HEK293 (cell line): ENCODE data around the gene HHAT.

Experiments
- CTCF ChIA-PET: fragments of 350-600 bp; formaldehyde crosslinking; extraction: SDS; loops from one replicate; lab custom pipeline; 2021; ENCODE audit warnings: antibody characterized with exemption; lab: Yijun Ruan, JAX
- POLR2A ChIA-PET: fragments of 300-600 bp; formaldehyde crosslinking; extraction: SDS; loops from one replicate; lab custom pipeline; 2020; ENCODE audit warnings: antibody characterized with exemption, inconsistent platforms; lab: Yijun Ruan, JAX
- H3K27ac ChIP-seq: fragments of 200-500 bp; sonication (Bioruptor generic); 2 replicates; pipeline ENCODE4 v1.5.1; 2014; ENCODE audit warnings: low read depth, low read length, control low read depth, inconsistent platforms; ENCODE audit errors: extremely low read depth
- H3K36me3 ChIP-seq, 2 experiments: fragments of 200-500 bp in 1 of 2; sonication (Bioruptor generic) in 1 of 2; 1 replicate in 1 of 2; 2 replicates in 1 of 2; pipeline ENCODE4 v1.5.1; 2014 to 2017; ENCODE audit warnings: inconsistent platforms in 2 of 2, low read length in 2 of 2; ENCODE audit not compliant: control insufficient read depth in 2 of 2, insufficient read depth in 1 of 2
- H3K4me1 ChIP-seq: fragments of 200-500 bp; sonication (Bioruptor generic); 2 replicates; pipeline ENCODE4 v1.5.1; 2014; ENCODE audit warnings: mild to moderate bottlenecking, low read length, inconsistent platforms; ENCODE audit not compliant: control insufficient read depth, insufficient read depth
- H3K4me3 ChIP-seq: 2 replicates; pipeline ENCODE4 v1.5.1; 2011; ENCODE audit warnings: low read depth, mild to moderate bottlenecking, control low read depth, low read length, moderate library complexity
- H3K9me3 ChIP-seq: fragments of 200-500 bp; sonication (Bioruptor generic); 2 replicates; pipeline ENCODE4 v1.5.1; 2014; ENCODE audit warnings: low read depth, low read length, inconsistent platforms; ENCODE audit not compliant: control insufficient read depth, insufficient read depth
- BCL11B ChIP-seq: fragments of 450-650 bp; formaldehyde crosslinking; IDR thresholded peaks from 2 replicates; pipeline ENCODE4 v1.5.1; 2016; ENCODE audit warnings: low read depth, missing biosample characterization, missing genetic modification characterization
- BCL6B ChIP-seq: fragments of 450-650 bp; formaldehyde crosslinking; IDR thresholded peaks from 2 replicates; pipeline ENCODE4 v1.5.1; 2017; ENCODE audit warnings: missing biosample characterization, missing genetic modification characterization
- EGR2 ChIP-seq: fragments of 450-650 bp; formaldehyde crosslinking; IDR thresholded peaks from 2 replicates; pipeline ENCODE4 v1.5.1; 2016; ENCODE audit warnings: low read depth, missing biosample characterization, missing genetic modification characterization
- GLIS1 ChIP-seq: fragments of 450-650 bp; formaldehyde crosslinking; IDR thresholded peaks from 2 replicates; pipeline ENCODE4 v1.5.1; 2016; ENCODE audit warnings: missing biosample characterization, missing genetic modification characterization
- SP7 ChIP-seq: fragments of 450-650 bp; formaldehyde crosslinking; IDR thresholded peaks from 2 replicates; pipeline ENCODE4 v1.5.1; 2016; ENCODE audit warnings: missing biosample characterization, missing genetic modification characterization
- YY1 ChIP-seq: fragments of 450-650 bp; formaldehyde crosslinking; IDR thresholded peaks from 2 replicates; pipeline ENCODE4 v1.5.1; 2018; ENCODE audit warnings: missing biosample characterization, missing genetic modification characterization
- ZBTB48 ChIP-seq: fragments of 450-650 bp; formaldehyde crosslinking; IDR thresholded peaks from 2 replicates; pipeline ENCODE4 v1.5.1; 2016; ENCODE audit warnings: missing biosample characterization, missing genetic modification characterization
- ZNF138 ChIP-seq: fragments of 450-650 bp; formaldehyde crosslinking; IDR thresholded peaks from 2 replicates; pipeline ENCODE4 v1.5.1; 2016; ENCODE audit warnings: missing biosample characterization, missing genetic modification characterization, borderline replicate concordance
- ZNF16 ChIP-seq: fragments of 450-650 bp; formaldehyde crosslinking; IDR thresholded peaks from 2 replicates; pipeline ENCODE4 v1.5.1; 2016; ENCODE audit warnings: low read depth, missing biosample characterization, missing genetic modification characterization
- ZNF214 ChIP-seq: fragments of 450-650 bp; formaldehyde crosslinking; IDR thresholded peaks from 2 replicates; pipeline ENCODE4 v1.5.1; 2017; ENCODE audit warnings: missing biosample characterization, mild to moderate bottlenecking, missing genetic modification characterization, borderline replicate concordance
- ZNF239 ChIP-seq: fragments of 450-650 bp; formaldehyde crosslinking; IDR thresholded peaks from 2 replicates; pipeline ENCODE4 v1.5.1; 2016; ENCODE audit warnings: missing biosample characterization, missing genetic modification characterization
- ZNF24 ChIP-seq: fragments of 450-650 bp; formaldehyde crosslinking; IDR thresholded peaks from 2 replicates; pipeline ENCODE4 v1.5.1; 2016; ENCODE audit warnings: missing biosample characterization, missing genetic modification characterization
- ZNF266 ChIP-seq: fragments of 450-650 bp; formaldehyde crosslinking; IDR thresholded peaks from 2 replicates; pipeline ENCODE4 v1.5.1; 2016; ENCODE audit warnings: missing biosample characterization, missing genetic modification characterization, low read depth
- ZNF391 ChIP-seq: fragments of 450-650 bp; formaldehyde crosslinking; IDR thresholded peaks from 2 replicates; pipeline ENCODE4 v1.5.1; 2016; ENCODE audit warnings: low read depth, missing biosample characterization, missing genetic modification characterization, borderline replicate concordance
- ZNF529 ChIP-seq: fragments of 450-650 bp; formaldehyde crosslinking; IDR thresholded peaks from 2 replicates; pipeline ENCODE4 v1.5.1; 2017; ENCODE audit warnings: missing genetic modification characterization, missing biosample characterization; ENCODE audit not compliant: insufficient replicate concordance
- ZNF580 ChIP-seq: fragments of 450-650 bp; formaldehyde crosslinking; IDR thresholded peaks from 2 replicates; pipeline ENCODE4 v1.5.1; 2016; ENCODE audit warnings: missing biosample characterization, missing genetic modification characterization
- ZNF585B ChIP-seq: fragments of 450-650 bp; formaldehyde crosslinking; IDR thresholded peaks from 2 replicates; pipeline ENCODE4 v1.5.1; 2016; ENCODE audit warnings: missing biosample characterization, missing genetic modification characterization
- ZNF596 ChIP-seq: fragments of 450-650 bp; IDR thresholded peaks from 2 replicates; pipeline ENCODE4 v1.5.0; 2018; ENCODE audit warnings: missing biosample characterization, mild to moderate bottlenecking, missing genetic modification characterization, moderate library complexity
- ZNF610 ChIP-seq: fragments of 450-650 bp; formaldehyde crosslinking; IDR thresholded peaks from 2 replicates; pipeline ENCODE4 v1.5.1; 2016; ENCODE audit warnings: missing biosample characterization, missing genetic modification characterization, borderline replicate concordance
- ZSCAN23 ChIP-seq: fragments of 450-650 bp; formaldehyde crosslinking; IDR thresholded peaks from 2 replicates; pipeline ENCODE4 v1.5.1; 2016; ENCODE audit warnings: missing biosample characterization, missing genetic modification characterization
- TF ChIP-seq, protein P1 (sequence below): fragments of 450-650 bp; formaldehyde crosslinking; IDR thresholded peaks from 2 replicates; pipeline ENCODE4 v1.5.1; 2016; ENCODE audit warnings: missing biosample characterization, missing genetic modification characterization
- TF ChIP-seq, protein P2 (sequence below): fragments of 450-650 bp; formaldehyde crosslinking; IDR thresholded peaks from 2 replicates; pipeline ENCODE4 v1.5.1; 2016; ENCODE audit warnings: missing biosample characterization, missing genetic modification characterization
- TF ChIP-seq, protein P3 (sequence below): fragments of 450-650 bp; formaldehyde crosslinking; IDR thresholded peaks from 2 replicates; pipeline ENCODE4 v1.5.1; 2016; ENCODE audit warnings: missing biosample characterization, missing genetic modification characterization

The HHAT gene

GRCh38 chr1:210706246-210706645, 377.5 kb downstream of the HHAT start:
- no peaks in the 10 kb centered on the region for H3K4me1 ChIP-seq
- POLR2A ChIA-PET = no interaction called here

GRCh38 chr1:210707300-210708240, 378.9 kb downstream of the HHAT start:
- Histone ChIP-seq H3K27ac (no peak overlapping the region), H3K36me3 (no peaks in the 10 kb centered on the region), H3K4me1 (no peaks in the 10 kb centered on the region), H3K4me3 (no peak overlapping the region), H3K9me3 (no peaks in the 10 kb centered on the region)
- no peak for TF ChIP-seq EGR2 (tag by site-specific recombination)
- TF ChIP-seq ZBTB48 = no peak
- no peak for TF ChIP-seq ZNF610 (tag by site-specific recombination)
- TF ChIP-seq ZNF596 (tag by site-specific recombination) = no peak
- TF ChIP-seq ZNF585B (tag by site-specific recombination) = no peak
- no peak for TF ChIP-seq GLIS1
- TF ChIP-seq, protein P1, sequence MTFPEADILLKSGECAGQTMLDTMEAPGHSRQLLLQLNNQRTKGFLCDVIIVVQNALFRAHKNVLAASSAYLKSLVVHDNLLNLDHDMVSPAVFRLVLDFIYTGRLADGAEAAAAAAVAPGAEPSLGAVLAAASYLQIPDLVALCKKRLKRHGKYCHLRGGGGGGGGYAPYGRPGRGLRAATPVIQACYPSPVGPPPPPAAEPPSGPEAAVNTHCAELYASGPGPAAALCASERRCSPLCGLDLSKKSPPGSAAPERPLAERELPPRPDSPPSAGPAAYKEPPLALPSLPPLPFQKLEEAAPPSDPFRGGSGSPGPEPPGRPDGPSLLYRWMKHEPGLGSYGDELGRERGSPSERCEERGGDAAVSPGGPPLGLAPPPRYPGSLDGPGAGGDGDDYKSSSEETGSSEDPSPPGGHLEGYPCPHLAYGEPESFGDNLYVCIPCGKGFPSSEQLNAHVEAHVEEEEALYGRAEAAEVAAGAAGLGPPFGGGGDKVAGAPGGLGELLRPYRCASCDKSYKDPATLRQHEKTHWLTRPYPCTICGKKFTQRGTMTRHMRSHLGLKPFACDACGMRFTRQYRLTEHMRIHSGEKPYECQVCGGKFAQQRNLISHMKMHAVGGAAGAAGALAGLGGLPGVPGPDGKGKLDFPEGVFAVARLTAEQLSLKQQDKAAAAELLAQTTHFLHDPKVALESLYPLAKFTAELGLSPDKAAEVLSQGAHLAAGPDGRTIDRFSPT = no peak
- no peak for TF ChIP-seq ZNF529 (tag by site-specific recombination)
- POLR2A ChIA-PET = no interaction called here
- CTCF ChIA-PET = no interaction called here

More at GRCh38 chr1:210706246-210706645, 377.5 kb downstream of the HHAT start:
- Histone ChIP-seq H3K27ac (no peak overlapping the region), H3K4me3 (no peak overlapping the region), H3K9me3 (no peaks in the 10 kb centered on the region), H3K36me3 (no peaks in the 10 kb centered on the region)
- TF ChIP-seq ZNF391 (tag by site-specific recombination) (no peak), ZNF138 (no peak), YY1 (tag by site-specific recombination) (no peak), ZNF24 (tag by site-specific recombination) (no peak), ZNF266 (tag by site-specific recombination) (no peak), ZSCAN23 (tag by site-specific recombination) (no peak), SP7 (tag by site-specific recombination) (no peak), ZNF16 (tag by site-specific recombination) (no peak), BCL6B (tag by site-specific recombination) (no peak), ZNF214 (tag by site-specific recombination) (no peak), ZNF580 (tag by site-specific recombination) (no peak), ZNF239 (no peak), BCL11B (tag by site-specific recombination) (no peak)
- TF ChIP-seq, protein P2, sequence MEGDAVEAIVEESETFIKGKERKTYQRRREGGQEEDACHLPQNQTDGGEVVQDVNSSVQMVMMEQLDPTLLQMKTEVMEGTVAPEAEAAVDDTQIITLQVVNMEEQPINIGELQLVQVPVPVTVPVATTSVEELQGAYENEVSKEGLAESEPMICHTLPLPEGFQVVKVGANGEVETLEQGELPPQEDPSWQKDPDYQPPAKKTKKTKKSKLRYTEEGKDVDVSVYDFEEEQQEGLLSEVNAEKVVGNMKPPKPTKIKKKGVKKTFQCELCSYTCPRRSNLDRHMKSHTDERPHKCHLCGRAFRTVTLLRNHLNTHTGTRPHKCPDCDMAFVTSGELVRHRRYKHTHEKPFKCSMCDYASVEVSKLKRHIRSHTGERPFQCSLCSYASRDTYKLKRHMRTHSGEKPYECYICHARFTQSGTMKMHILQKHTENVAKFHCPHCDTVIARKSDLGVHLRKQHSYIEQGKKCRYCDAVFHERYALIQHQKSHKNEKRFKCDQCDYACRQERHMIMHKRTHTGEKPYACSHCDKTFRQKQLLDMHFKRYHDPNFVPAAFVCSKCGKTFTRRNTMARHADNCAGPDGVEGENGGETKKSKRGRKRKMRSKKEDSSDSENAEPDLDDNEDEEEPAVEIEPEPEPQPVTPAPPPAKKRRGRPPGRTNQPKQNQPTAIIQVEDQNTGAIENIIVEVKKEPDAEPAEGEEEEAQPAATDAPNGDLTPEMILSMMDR (tag by site-specific recombination) = no peak
- TF ChIP-seq, protein P3, sequence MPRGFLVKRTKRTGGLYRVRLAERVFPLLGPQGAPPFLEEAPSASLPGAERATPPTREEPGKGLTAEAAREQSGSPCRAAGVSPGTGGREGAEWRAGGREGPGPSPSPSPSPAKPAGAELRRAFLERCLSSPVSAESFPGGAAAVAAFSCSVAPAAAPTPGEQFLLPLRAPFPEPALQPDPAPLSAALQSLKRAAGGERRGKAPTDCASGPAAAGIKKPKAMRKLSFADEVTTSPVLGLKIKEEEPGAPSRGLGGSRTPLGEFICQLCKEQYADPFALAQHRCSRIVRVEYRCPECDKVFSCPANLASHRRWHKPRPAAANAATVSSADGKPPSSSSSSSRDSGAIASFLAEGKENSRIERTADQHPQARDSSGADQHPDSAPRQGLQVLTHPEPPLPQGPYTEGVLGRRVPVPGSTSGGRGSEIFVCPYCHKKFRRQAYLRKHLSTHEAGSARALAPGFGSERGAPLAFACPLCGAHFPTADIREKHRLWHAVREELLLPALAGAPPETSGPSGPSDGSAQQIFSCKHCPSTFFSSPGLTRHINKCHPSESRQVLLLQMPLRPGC = no peak
- TF ChIP-seq, all 188 proteins: peak for 0
- CTCF ChIA-PET = no interaction called here
